Measurements from ENCODE around the gene KLRK1. TPM values are rescaled to one million over a fixed set of nuclear protein-coding genes. Genes with fewer than 3 reads are reported as not detected.
"Not testable (repeated sequence)": the region's sequence is repeated elsewhere in the genome, so short reads cannot be mapped to it uniquely, and the experiment has no call there.

KLRK1 gene
- total RNA-seq, 1 donor from 2014 or later = not detected

GRCh38 chr12:10358131-10358530, 31.7 kb downstream of the KLRK1 start:
- TF ChIP-seq CTCF (IDR thresholded peaks at IDR 0.05) = no peak
- H3K4me3 Mint-ChIP-seq (ENCODE audit: unreplicated experiment) = no peak overlapping the region
- no peaks in the 10 kb centered on the region for H3K36me3 Mint-ChIP-seq (ENCODE audit: low read depth)
- H3K9me3 Mint-ChIP-seq (ENCODE audit: low read depth) = no peaks in the 10 kb centered on the region
- peaks cover 24% of the 10 kb centered on the region for H3K4me1 Mint-ChIP-seq (ENCODE audit: low read depth)
- no peaks in the 10 kb centered on the region for H3K27me3 Mint-ChIP-seq (ENCODE audit: low read depth)
- DNase-seq (ENCODE audit: low spot score) = no peak
- no peak overlapping the region for H3K27ac Mint-ChIP-seq (ENCODE audit: unreplicated experiment)

GRCh38 chr12:10354502-10354901, 35.3 kb downstream of the KLRK1 start:
- Mint-ChIP-seq H3K27me3 (ENCODE audit: low read depth) (no peaks in the 10 kb centered on the region), H3K4me3 (ENCODE audit: unreplicated experiment) (no peak overlapping the region), H3K9me3 (ENCODE audit: low read depth) (peaks cover 13% of the 10 kb centered on the region), H3K4me1 (ENCODE audit: low read depth) (peaks cover 18% of the 10 kb centered on the region), H3K36me3 (ENCODE audit: low read depth) (peaks cover 5% of the 10 kb centered on the region), H3K27ac (ENCODE audit: unreplicated experiment) (no peak overlapping the region)
- no peak for DNase-seq (ENCODE audit: low spot score)
- no peak for TF ChIP-seq CTCF (IDR thresholded peaks at IDR 0.05)

GRCh38 chr12:10354071-10354470, 35.8 kb downstream of the KLRK1 start:
- Mint-ChIP-seq H3K4me3 (ENCODE audit: unreplicated experiment) (no peak overlapping the region), H3K4me1 (ENCODE audit: low read depth) (peaks cover 16% of the 10 kb centered on the region), H3K9me3 (ENCODE audit: low read depth) (peaks cover 13% of the 10 kb centered on the region), H3K27ac (ENCODE audit: unreplicated experiment) (no peak overlapping the region), H3K36me3 (ENCODE audit: low read depth) (peaks cover 5% of the 10 kb centered on the region), H3K27me3 (ENCODE audit: low read depth) (no peaks in the 10 kb centered on the region)
- no peak for TF ChIP-seq CTCF (IDR thresholded peaks at IDR 0.05)
- DNase-seq (ENCODE audit: low spot score) = no peak

- H3K27me3 Mint-ChIP-seq (ENCODE audit: low read depth); H3K27ac Mint-ChIP-seq (ENCODE audit: unreplicated experiment); H3K4me3 Mint-ChIP-seq (ENCODE audit: unreplicated experiment); H3K36me3 Mint-ChIP-seq (ENCODE audit: low read depth); DNase-seq (ENCODE audit: low spot score): not testable (repeated sequence)
- peaks cover 11% of the 10 kb centered on the region for H3K4me1 Mint-ChIP-seq (ENCODE audit: low read depth)
- H3K9me3 Mint-ChIP-seq (ENCODE audit: low read depth) = peaks cover 18% of the 10 kb centered on the region
Measured at GRCh38 chr12:10351457-10351856, 38.4 kb downstream of the KLRK1 start.

- Mint-ChIP-seq H3K9me3 (ENCODE audit: low read depth) (peaks cover 4% of the 10 kb centered on the region), H3K27ac (ENCODE audit: unreplicated experiment) (no peak overlapping the region), H3K4me1 (ENCODE audit: low read depth) (peaks cover 22% of the 10 kb centered on the region), H3K27me3 (ENCODE audit: low read depth) (no peaks in the 10 kb centered on the region), H3K4me3 (ENCODE audit: unreplicated experiment) (no peak overlapping the region), H3K36me3 (ENCODE audit: low read depth) (peaks cover 2% of the 10 kb centered on the region)
- no peak for TF ChIP-seq CTCF (IDR thresholded peaks at IDR 0.05)
- no peak for DNase-seq (ENCODE audit: low spot score)
Measured at GRCh38 chr12:10341892-10342509, 47.8 kb downstream of the KLRK1 start.

- H3K27me3 Mint-ChIP-seq (ENCODE audit: low read depth); H3K36me3 Mint-ChIP-seq (ENCODE audit: low read depth); DNase-seq (ENCODE audit: low spot score); H3K27ac Mint-ChIP-seq (ENCODE audit: unreplicated experiment); H3K4me3 Mint-ChIP-seq (ENCODE audit: unreplicated experiment); H3K9me3 Mint-ChIP-seq (ENCODE audit: low read depth): not testable (repeated sequence)
- H3K4me1 Mint-ChIP-seq (ENCODE audit: low read depth) = peaks cover 26% of the 10 kb centered on the region
Measured at GRCh38 chr12:10340946-10341345, 48.9 kb downstream of the KLRK1 start.

Measured in chondrocyte (in vitro differentiated cells).